ENCODE measurements around the gene TMEM115.
"Not testable (repeated sequence)": the region's sequence is repeated elsewhere in the genome, so short reads cannot be mapped to it uniquely, and the experiment has no call there.

The TMEM115 gene

DNA sequence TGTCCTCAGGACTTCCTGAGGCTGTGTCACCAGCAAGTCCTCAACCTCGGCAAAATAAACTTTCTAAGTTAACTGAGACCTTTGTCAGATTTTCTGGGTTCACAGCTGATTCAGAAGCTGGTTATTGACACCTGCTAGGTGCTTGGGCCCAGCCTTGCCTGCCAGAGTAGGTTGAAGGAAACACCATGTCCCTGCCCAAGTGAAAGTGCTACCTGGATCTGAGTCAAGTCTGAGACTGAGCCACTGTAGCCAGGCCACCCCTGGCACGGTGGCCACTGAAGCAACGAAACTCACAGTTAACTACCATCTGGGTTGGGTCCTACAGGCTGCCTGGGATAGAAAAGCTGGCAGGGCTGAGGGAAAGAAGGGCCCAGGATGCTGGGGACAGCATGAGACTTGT is 45.0 kb downstream of the TMEM115 start:
- FAIRE-seq = no peak

GRCh38 chr3:50312041-50312440 is 47.3 kb downstream of the TMEM115 start:
- not testable (repeated sequence) for FAIRE-seq

All from endometrium (tissue), 2 donors.